ENCODE results near the gene SLC5A10. TPM values are rescaled to one million over a fixed set of nuclear protein-coding genes. Genes with fewer than 3 reads are reported as not detected.
A peak's percentile ranks its signal among the peaks of the same experiment; 100 is the strongest.

Gene SLC5A10
- total RNA-seq, 4 donors from 2014 or later = 0.31 to 1.5 (median 0.94) TPM

GRCh38 chr17:18978655-18979054 lies 26.7 kb downstream of the SLC5A10 start:
- Histone ChIP-seq H3K9me3 (no peaks in the 10 kb centered on the region), H3K4me1 (peaks cover 23% of the 10 kb centered on the region), H3K27ac (no peak overlapping the region), H3K27me3 (no peaks in the 10 kb centered on the region), H3K36me3 (peaks cover 24% of the 10 kb centered on the region), H3K4me3 (no peak overlapping the region)
- DNase-seq (ENCODE audit: low spot score in 2 of 2) = no peak
- TF ChIP-seq EP300 (IDR thresholded peaks at IDR 0.05) = no peak
- no peak for TF ChIP-seq POLR2A (IDR thresholded peaks at IDR 0.05)
- no peak for TF ChIP-seq POLR2AphosphoS5 (IDR thresholded peaks at IDR 0.05)
- TF ChIP-seq, protein P1, sequence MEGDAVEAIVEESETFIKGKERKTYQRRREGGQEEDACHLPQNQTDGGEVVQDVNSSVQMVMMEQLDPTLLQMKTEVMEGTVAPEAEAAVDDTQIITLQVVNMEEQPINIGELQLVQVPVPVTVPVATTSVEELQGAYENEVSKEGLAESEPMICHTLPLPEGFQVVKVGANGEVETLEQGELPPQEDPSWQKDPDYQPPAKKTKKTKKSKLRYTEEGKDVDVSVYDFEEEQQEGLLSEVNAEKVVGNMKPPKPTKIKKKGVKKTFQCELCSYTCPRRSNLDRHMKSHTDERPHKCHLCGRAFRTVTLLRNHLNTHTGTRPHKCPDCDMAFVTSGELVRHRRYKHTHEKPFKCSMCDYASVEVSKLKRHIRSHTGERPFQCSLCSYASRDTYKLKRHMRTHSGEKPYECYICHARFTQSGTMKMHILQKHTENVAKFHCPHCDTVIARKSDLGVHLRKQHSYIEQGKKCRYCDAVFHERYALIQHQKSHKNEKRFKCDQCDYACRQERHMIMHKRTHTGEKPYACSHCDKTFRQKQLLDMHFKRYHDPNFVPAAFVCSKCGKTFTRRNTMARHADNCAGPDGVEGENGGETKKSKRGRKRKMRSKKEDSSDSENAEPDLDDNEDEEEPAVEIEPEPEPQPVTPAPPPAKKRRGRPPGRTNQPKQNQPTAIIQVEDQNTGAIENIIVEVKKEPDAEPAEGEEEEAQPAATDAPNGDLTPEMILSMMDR (IDR thresholded peaks at IDR 0.05) = no peak
- WGBS = 80% methylated on average over 1 of the region's 17 CpGs

- Histone ChIP-seq H3K27ac (peak overlapping the region; percentile 73), H3K36me3 (peaks cover 24% of the 10 kb centered on the region), H3K4me3 (no peak overlapping the region), H3K4me1 (peaks cover 31% of the 10 kb centered on the region), H3K27me3 (no peaks in the 10 kb centered on the region), H3K9me3 (no peaks in the 10 kb centered on the region)
- TF ChIP-seq POLR2AphosphoS5 (IDR thresholded peaks at IDR 0.05) = no peak
- TF ChIP-seq, protein P1 (IDR thresholded peaks at IDR 0.05) = no peak
- TF ChIP-seq POLR2A (IDR thresholded peaks at IDR 0.05) = no peak
- TF ChIP-seq EP300 (IDR thresholded peaks at IDR 0.05) = no peak
- DNase-seq (ENCODE audit: low spot score in 2 of 2) = no peak
- WGBS = 81% methylated on average over 13 of the region's 13 CpGs
Measured at GRCh38 chr17:18980682-18981334, 28.8 kb downstream of the SLC5A10 start.

DNA sequence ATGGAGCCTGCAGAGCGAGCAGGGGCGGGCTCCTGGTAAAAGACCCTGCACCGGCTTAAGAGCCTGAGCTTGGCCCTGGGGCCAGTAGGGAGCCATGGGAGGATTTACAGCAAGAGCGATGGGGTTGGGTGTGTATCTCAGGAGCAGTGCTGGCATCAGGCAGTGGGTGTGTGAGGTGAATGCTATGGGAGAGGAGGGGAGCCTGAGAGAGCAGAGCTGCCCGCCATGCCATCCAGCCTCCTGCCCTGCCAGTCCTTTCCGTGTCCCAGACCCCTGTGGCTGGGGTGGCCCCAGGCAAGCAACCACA lies 29.3 kb downstream of the SLC5A10 start:
- H3K4me1 ChIP-seq = peaks cover 32% of the 10 kb centered on the region
- H3K36me3 ChIP-seq = peaks cover 24% of the 10 kb centered on the region
- no peak for DNase-seq (ENCODE audit: low spot score in 2 of 2)
- 74% methylated on average over 5 of the region's 6 CpGs for WGBS
- H3K27me3 ChIP-seq = no peaks in the 10 kb centered on the region
- peak overlapping the region; percentile 73 for H3K27ac ChIP-seq
- no peak for TF ChIP-seq EP300 (IDR thresholded peaks at IDR 0.05)
- no peak for TF ChIP-seq POLR2A (IDR thresholded peaks at IDR 0.05)
- no peak for TF ChIP-seq POLR2AphosphoS5 (IDR thresholded peaks at IDR 0.05)
- TF ChIP-seq, protein P1 (IDR thresholded peaks at IDR 0.05) = no peak
- no peak overlapping the region for H3K4me3 ChIP-seq
- no peaks in the 10 kb centered on the region for H3K9me3 ChIP-seq

GRCh38 chr17:18981642-18982424 lies 29.9 kb downstream of the SLC5A10 start:
- Histone ChIP-seq H3K27ac (peak overlapping the region; percentile 73), H3K36me3 (peaks cover 20% of the 10 kb centered on the region), H3K4me3 (no peak overlapping the region), H3K9me3 (no peaks in the 10 kb centered on the region), H3K4me1 (peaks cover 36% of the 10 kb centered on the region), H3K27me3 (no peaks in the 10 kb centered on the region)
- WGBS = 32% methylated on average over 9 of the region's 30 CpGs
- TF ChIP-seq POLR2AphosphoS5 (IDR thresholded peaks at IDR 0.05) (no peak), EP300 (IDR thresholded peaks at IDR 0.05) (no peak), POLR2A (IDR thresholded peaks at IDR 0.05) (no peak)
- TF ChIP-seq, protein P1 (IDR thresholded peaks at IDR 0.05) = no peak
- DNase-seq (ENCODE audit: low spot score in 2 of 2) = no peak
